Hematopoietic multipotent progenitor cell treated with erythropoietin and hydrocortisone succinate and interleukin-3 and kit ligand, for 6 days (in vitro differentiated cells): ENCODE measurements around the gene MRPL24.
A peak's percentile ranks its signal among the peaks of the same experiment; 100 is the strongest.

ENCODE experiments used
- DNase-seq: peaks from one replicate; pipeline ENCODE4 v3.0.0-alpha.2; 2015

MRPL24 gene

GRCh38 chr1:156742801-156743200 is 1.9 kb upstream of the MRPL24 start:
- DNase-seq, result no peak

GRCh38 chr1:156742017-156742416 is 1.1 kb upstream of the MRPL24 start:
- no peak for DNase-seq

- no peak for DNase-seq
These were observed 644 bp upstream of the MRPL24 start for GRCh38 chr1:156741481-156741983.

GRCh38 chr1:156740237-156740740 is 599 bp downstream of the MRPL24 start:
- DNase-seq, result peak; percentile 55

GRCh38 chr1:156738916-156739315 is 2.0 kb downstream of the MRPL24 start:
- no peak for DNase-seq

- no peak for DNase-seq
These were observed 2.5 kb downstream of the MRPL24 start for GRCh38 chr1:156738407-156738806.

GRCh38 chr1:156733989-156734584 is 6.8 kb downstream of the MRPL24 start:
- no peak for DNase-seq

- peak; percentile 99 for DNase-seq
These were observed 12.1 kb downstream of the MRPL24 start, which contains the start of gene ISG20L2 for GRCh38 chr1:156728599-156729462. ISG20L2 (minus strand) TSS chr1:156728766; CDS start chr1:156727652, 1,114 bp downstream.

- DNase-seq, result peak; percentile 93
These were observed 12.8 kb downstream of the MRPL24 start, which contains the start of gene METTL25B for GRCh38 chr1:156727926-156728598. METTL25B (plus strand) TSS chr1:156728469; CDS start chr1:156729105, 636 bp downstream.

- no peak for DNase-seq
These were observed 13.4 kb downstream of the MRPL24 start for GRCh38 chr1:156727492-156727891.

- DNase-seq, result peak; percentile 93
These were observed 14.2 kb downstream of the MRPL24 start for GRCh38 chr1:156726549-156727226.

GRCh38 chr1:156725683-156726280 is 15.1 kb downstream of the MRPL24 start:
- DNase-seq, result peak; percentile 95

- no peak for DNase-seq
These were observed 19.4 kb downstream of the MRPL24 start for GRCh38 chr1:156721535-156721934.

GRCh38 chr1:156721131-156721530 is 19.8 kb downstream of the MRPL24 start:
- no peak for DNase-seq

- DNase-seq, result no peak
These were observed 23.5 kb downstream of the MRPL24 start for GRCh38 chr1:156717351-156717750.

- no peak for DNase-seq
These were observed 26.1 kb downstream of the MRPL24 start for GRCh38 chr1:156714830-156715229.

- DNase-seq, result no peak
These were observed 28.3 kb downstream of the MRPL24 start for GRCh38 chr1:156712626-156713025.

GRCh38 chr1:156711011-156711817 is 29.7 kb downstream of the MRPL24 start:
- no peak for DNase-seq

GRCh38 chr1:156709757-156710489 is 31.0 kb downstream of the MRPL24 start:
- DNase-seq, result no peak

GRCh38 chr1:156709031-156709430 is 31.9 kb downstream of the MRPL24 start:
- no peak for DNase-seq
